Erythroblast (primary cell): ENCODE data around the gene ZNF335.
"Not testable (repeated sequence)": the region's sequence is repeated elsewhere in the genome, so short reads cannot be mapped to it uniquely, and the experiment has no call there.

Experiments
- DNase-seq, 2 experiments: peaks; one replicate each; lab custom pipeline; 2025; lab: John Stamatoyannopoulos, UW
- GATA1 ChIP-seq: IDR thresholded peaks from 2 replicates; pipeline ENCODE4 v1.6.1; 2011; ENCODE audit warnings: low read depth, mild to moderate bottlenecking, control low read depth, low read length, moderate library complexity
- POLR2A ChIP-seq: IDR thresholded peaks from 2 replicates; pipeline ENCODE4 v1.6.1; 2011; ENCODE audit warnings: mild to moderate bottlenecking, low read length

ZNF335 gene

GRCh38 chr20:45958593-45958992 lies 13.4 kb downstream of the ZNF335 start:
- DNase-seq: no peak
- TF ChIP-seq GATA1 (no peak), POLR2A (no peak)

- no peak for TF ChIP-seq GATA1
- no peak for TF ChIP-seq POLR2A
- DNase-seq: no peak
Observed at GRCh38 chr20:45957021-45957941, 14.7 kb downstream of the ZNF335 start.

GRCh38 chr20:45956326-45956725 lies 15.7 kb downstream of the ZNF335 start:
- not testable (repeated sequence) for DNase-seq

- DNase-seq: no peak
- TF ChIP-seq POLR2A (no peak), GATA1 (no peak)
Observed at GRCh38 chr20:45953672-45954071, 18.3 kb downstream of the ZNF335 start.

GRCh38 chr20:45952861-45953260 lies 19.1 kb downstream of the ZNF335 start:
- DNase-seq: no peak
- TF ChIP-seq POLR2A (no peak), GATA1 (no peak)

- no peak for TF ChIP-seq POLR2A
- TF ChIP-seq GATA1: no peak
Observed at GRCh38 chr20:45951925-45952834, 19.8 kb downstream of the ZNF335 start.

GRCh38 chr20:45950330-45950646 lies 21.7 kb downstream of the ZNF335 start:
- no peak for TF ChIP-seq POLR2A
- no peak for DNase-seq

More at GRCh38 chr20:45951925-45952834, 19.8 kb downstream of the ZNF335 start:
- DNase-seq: no peak

- TF ChIP-seq GATA1 (no peak), POLR2A (no peak)
- DNase-seq: no peak
Observed at GRCh38 chr20:45949542-45950329, 22.3 kb downstream of the ZNF335 start.

- no peak for DNase-seq
- no peak for TF ChIP-seq GATA1
- TF ChIP-seq POLR2A: no peak
Observed at GRCh38 chr20:45948742-45949541, 23.1 kb downstream of the ZNF335 start.

GRCh38 chr20:45948261-45948733 lies 23.7 kb downstream of the ZNF335 start:
- DNase-seq: no peak
- no peak for TF ChIP-seq GATA1

- DNase-seq: no peak
- no peak for TF ChIP-seq POLR2A
- TF ChIP-seq GATA1: no peak
Observed at GRCh38 chr20:45947110-45947866, 24.7 kb downstream of the ZNF335 start.
